Astrocyte of the cerebellum (primary cell): ENCODE measurements around the gene SORCS1.

Source experiments
- DNase-seq: peaks from one replicate; pipeline ENCODE4 v3.0.0-alpha.2; 2011; ENCODE audit warnings: low read depth
- H3K4me3 ChIP-seq: 2 replicates; pipeline ENCODE4 v1.5.1; 2011; ENCODE audit warnings: mild to moderate bottlenecking, low read depth, low read length, moderate library complexity
- in situ Hi-C: cut with HindIII; loops from 2 replicates; pipeline ENCODE4 v1.10.0; 2017; ENCODE audit warnings: low sequenced_read_pairs
- TF ChIP-seq, protein P1 (sequence below): IDR thresholded peaks from 2 replicates; pipeline ENCODE4 v1.5.1; 2012; ENCODE audit warnings: low read length, low read depth, moderate library complexity, mild to moderate bottlenecking; ENCODE audit errors: missing control alignments

The SORCS1 gene

GRCh38 chr10:106958589-106959361 is 205.7 kb downstream of the SORCS1 start:
- DNase-seq = no peak
- H3K4me3 ChIP-seq = no peak overlapping the region
- in situ Hi-C loops = no loop called here
- TF ChIP-seq, protein P1, sequence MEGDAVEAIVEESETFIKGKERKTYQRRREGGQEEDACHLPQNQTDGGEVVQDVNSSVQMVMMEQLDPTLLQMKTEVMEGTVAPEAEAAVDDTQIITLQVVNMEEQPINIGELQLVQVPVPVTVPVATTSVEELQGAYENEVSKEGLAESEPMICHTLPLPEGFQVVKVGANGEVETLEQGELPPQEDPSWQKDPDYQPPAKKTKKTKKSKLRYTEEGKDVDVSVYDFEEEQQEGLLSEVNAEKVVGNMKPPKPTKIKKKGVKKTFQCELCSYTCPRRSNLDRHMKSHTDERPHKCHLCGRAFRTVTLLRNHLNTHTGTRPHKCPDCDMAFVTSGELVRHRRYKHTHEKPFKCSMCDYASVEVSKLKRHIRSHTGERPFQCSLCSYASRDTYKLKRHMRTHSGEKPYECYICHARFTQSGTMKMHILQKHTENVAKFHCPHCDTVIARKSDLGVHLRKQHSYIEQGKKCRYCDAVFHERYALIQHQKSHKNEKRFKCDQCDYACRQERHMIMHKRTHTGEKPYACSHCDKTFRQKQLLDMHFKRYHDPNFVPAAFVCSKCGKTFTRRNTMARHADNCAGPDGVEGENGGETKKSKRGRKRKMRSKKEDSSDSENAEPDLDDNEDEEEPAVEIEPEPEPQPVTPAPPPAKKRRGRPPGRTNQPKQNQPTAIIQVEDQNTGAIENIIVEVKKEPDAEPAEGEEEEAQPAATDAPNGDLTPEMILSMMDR = no peak

DNA sequence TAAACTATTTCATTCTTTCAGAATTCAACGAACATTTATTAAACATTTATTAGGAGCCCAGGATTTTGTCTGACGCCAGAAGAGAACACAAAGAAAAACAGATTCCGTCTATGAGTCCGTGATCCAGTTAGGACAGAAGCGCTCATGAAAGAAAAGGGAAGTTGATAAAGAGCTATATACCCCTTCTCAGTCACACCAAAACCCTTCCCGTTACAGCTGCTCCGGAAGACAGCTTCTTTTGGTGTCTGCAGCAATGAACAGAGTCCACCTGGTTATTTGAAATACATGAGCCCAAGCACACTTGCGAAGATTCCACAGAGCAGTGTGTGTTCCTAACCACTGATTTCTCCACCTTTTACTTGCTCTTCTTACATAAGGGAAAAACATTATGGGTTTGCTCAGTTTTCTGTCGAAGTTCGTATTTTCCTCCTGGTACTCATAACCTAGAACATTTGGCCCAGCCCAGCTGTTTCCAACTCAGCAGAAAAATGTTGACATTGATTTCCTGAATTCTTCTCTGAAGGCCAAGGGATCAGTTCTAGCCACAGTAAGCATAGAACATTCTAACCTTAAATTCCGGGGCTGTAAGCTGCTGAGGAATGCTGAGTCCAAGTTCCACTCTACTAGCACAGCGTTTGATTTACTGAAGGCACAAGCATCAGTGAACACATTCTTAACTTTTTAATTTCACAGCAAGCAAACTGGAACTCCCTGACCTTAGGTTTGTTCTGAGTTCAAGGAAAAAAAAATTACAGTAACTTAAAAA is 206.5 kb downstream of the SORCS1 start:
- H3K4me3 ChIP-seq = no peak overlapping the region
- in situ Hi-C loops = no loop called here
- DNase-seq = no peak
- TF ChIP-seq, protein P1 = no peak

DNA sequence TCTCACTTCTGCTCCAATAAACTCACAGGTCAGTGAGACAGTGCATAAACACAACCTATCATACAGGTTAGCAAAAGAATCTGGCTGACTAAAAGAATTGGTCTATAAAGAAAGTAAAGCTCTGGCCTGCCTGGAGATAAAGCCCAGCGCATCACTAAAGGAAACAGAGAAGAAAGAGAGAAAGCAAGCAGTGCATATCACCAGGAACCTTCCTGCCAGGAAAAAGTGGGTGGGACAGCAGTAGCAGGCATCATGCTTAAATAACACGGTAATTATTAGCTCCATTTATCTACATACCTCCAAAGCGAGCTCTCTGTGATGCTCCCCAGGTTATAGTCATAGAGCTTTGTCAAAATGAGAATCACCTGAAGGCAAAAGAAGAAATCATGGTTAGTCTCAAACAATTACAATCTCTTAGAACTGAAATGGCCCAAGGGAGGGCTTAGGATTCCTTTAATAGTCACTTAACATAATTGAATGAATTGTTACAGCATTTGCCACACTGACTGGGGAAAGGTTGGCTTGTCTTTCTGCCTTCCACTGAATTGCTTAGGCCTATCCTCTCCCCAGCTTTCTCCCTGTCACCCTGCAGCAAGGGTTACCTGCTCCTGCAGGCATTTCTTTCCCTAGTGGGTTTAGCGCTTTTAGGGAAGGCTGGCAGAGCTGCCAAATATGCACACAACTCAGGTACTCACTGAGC is 208.1 kb downstream of the SORCS1 start:
- no peak overlapping the region for H3K4me3 ChIP-seq
- in situ Hi-C loops = no loop called here
- TF ChIP-seq, protein P1 = no peak
- DNase-seq = no peak

- H3K4me3 ChIP-seq = no peak overlapping the region
- in situ Hi-C loops = no loop called here
- no peak for DNase-seq
- TF ChIP-seq, protein P1 = no peak
These were observed 209.4 kb downstream of the SORCS1 start for GRCh38 chr10:106955133-106955532.

- DNase-seq = no peak
- in situ Hi-C loops = no loop called here
- no peak overlapping the region for H3K4me3 ChIP-seq
- TF ChIP-seq, protein P1 = no peak
These were observed 212.5 kb downstream of the SORCS1 start for GRCh38 chr10:106952033-106952432.

DNA sequence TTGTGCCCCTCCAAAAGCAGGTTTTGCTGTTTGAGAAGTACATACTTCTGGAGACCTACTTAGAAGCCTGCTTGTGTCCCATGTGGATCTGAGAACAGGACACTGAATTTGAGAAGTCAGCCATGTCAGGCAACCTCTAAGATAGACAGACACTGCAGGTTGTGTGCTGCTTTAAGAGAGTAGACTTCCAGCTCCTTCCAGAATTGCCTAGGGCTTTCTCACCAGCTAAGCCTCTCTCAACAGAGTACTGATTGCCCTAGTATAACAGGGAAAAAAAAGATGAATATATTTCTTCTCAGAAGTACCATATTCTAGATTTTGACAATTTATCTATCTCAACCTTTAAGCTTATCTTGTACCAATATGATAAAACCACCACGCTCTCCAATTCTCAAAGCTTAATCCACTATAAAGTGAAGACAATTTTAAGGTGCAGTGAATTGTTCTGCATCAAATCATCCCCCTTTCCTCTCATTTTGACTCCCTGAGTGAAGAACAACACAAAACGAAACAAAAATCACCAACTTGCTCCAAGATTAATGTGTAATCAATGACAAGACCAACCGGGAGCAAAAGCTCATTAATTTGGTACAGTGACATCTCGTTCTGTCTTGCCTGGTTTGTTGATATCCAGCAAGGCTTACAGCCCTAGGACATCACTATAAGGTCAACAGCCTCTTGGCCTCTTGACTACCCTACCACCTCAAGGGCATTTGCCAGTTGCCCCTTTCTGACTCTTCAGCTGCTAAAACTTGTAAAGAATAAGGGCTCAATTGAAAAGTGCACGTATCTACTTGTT is 214.6 kb downstream of the SORCS1 start:
- TF ChIP-seq, protein P1 = no peak
- H3K4me3 ChIP-seq = no peak overlapping the region
- no peak for DNase-seq
- in situ Hi-C loops = no loop called here
